Measurements from ENCODE around the gene FAM193A. TPM values are rescaled to one million over a fixed set of nuclear protein-coding genes. Genes with fewer than 3 reads are reported as not detected.

The FAM193A gene
- total RNA-seq, 4 donors from 2014 or later, result 17.1 to 51.2 (median 28.1) TPM

DNA sequence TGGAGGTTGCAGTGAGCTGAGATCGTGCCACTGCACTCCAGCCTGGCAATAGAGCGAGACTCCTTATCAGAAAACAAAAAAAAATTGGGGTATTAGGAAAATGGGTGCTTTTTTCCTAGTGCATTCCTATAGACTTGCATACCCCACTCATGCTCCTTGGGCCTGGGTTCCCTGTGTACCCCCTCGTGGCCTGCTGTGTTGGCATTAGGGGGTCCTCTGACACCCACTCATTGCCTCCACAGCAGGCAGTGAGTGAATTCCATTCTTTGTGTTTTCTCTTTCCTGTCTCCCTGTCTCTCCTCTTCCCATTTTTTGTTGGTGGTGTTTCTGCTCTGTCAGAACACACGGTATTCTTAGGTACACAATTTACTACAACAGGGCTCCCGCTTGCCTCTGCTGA is 176.9 kb downstream of the FAM193A start:
- intact Hi-C loops (cut with DNase I; ENCODE audit: low total_unique reads), result no loop called here
- TF ChIP-seq POLR2A (IDR thresholded peaks at IDR 0.05), result no peak
- TF ChIP-seq, protein P1, sequence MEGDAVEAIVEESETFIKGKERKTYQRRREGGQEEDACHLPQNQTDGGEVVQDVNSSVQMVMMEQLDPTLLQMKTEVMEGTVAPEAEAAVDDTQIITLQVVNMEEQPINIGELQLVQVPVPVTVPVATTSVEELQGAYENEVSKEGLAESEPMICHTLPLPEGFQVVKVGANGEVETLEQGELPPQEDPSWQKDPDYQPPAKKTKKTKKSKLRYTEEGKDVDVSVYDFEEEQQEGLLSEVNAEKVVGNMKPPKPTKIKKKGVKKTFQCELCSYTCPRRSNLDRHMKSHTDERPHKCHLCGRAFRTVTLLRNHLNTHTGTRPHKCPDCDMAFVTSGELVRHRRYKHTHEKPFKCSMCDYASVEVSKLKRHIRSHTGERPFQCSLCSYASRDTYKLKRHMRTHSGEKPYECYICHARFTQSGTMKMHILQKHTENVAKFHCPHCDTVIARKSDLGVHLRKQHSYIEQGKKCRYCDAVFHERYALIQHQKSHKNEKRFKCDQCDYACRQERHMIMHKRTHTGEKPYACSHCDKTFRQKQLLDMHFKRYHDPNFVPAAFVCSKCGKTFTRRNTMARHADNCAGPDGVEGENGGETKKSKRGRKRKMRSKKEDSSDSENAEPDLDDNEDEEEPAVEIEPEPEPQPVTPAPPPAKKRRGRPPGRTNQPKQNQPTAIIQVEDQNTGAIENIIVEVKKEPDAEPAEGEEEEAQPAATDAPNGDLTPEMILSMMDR (IDR thresholded peaks at IDR 0.05), result no peak
- no peaks in the 10 kb centered on the region for H3K27me3 ChIP-seq
- no peaks in the 10 kb centered on the region for H3K9me3 ChIP-seq
- H3K27ac ChIP-seq, result peak overlapping the region in 1 of 2 donors; percentile 32
- no peak overlapping the region for H3K4me3 ChIP-seq
- H3K36me3 ChIP-seq, result no peaks in the 10 kb centered on the region
- no peak for DNase-seq
- H3K4me1 ChIP-seq, result no peaks in the 10 kb centered on the region

DNA sequence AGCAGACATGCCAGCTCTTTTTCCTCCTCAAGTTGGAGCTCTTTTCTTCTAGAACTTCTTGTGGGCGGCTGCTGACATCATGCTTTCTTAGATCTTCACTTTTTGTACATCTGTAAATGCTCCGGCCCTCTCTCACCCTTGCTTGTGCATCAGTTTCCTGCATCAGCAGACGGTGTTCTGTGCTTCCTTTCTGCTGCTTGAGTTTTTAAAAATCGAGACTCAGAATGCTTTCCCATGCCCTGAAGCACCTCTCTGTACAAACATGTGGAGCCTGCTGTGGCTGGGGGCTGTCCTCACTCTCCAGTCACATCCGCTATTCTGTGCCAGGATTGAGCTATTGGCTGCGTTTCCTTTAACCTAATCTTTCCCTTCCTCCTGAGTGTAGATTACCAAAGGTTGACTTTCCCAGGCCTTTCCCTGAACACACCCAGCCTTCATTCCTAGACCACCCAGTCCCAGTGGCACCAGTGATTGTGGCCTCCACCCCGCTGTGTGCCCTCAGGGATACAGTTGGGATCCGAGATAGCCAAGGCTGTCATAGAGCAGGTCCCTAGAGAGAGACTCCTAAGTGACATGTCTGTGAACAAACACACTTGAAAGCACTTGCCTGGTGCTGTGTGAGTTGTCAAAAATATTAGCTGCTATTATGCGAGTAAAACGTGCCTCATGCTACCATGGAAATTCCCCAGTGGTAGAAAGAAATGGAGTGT is 177.8 kb downstream of the FAM193A start:
- Histone ChIP-seq H3K9me3 (no peaks in the 10 kb centered on the region), H3K36me3 (no peaks in the 10 kb centered on the region), H3K27ac (peak overlapping the region in 1 of 2 donors; percentile 24), H3K4me1 (no peaks in the 10 kb centered on the region), H3K27me3 (no peaks in the 10 kb centered on the region), H3K4me3 (no peak overlapping the region)
- no peak for DNase-seq
- no peak for TF ChIP-seq POLR2A (IDR thresholded peaks at IDR 0.05)
- TF ChIP-seq, protein P1 (IDR thresholded peaks at IDR 0.05), result no peak
- intact Hi-C loops (cut with DNase I; ENCODE audit: low total_unique reads), result no loop called here

DNA sequence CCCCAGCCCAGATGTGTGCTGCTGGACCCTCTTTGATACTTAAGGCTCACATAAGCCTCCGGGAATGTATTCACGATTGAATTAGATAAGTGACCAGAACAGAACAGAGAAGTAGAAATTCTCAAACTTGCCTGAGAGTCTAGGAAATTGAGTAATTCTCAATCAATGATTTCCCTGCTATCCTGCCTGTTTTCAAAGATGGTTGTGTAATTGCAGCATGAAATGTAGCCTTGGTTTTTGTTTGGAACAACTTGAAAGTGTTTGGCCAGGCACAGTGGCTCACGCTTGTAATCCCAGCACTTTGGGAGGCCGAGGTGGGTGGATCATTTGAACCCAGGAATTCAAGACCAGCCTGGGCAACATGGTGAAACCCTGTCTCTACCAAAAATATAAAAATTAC is 178.5 kb downstream of the FAM193A start:
- Histone ChIP-seq H3K9me3 (no peaks in the 10 kb centered on the region), H3K27ac (peak overlapping the region in 1 of 2 donors; percentile 24), H3K27me3 (no peaks in the 10 kb centered on the region), H3K4me3 (no peak overlapping the region), H3K36me3 (no peaks in the 10 kb centered on the region), H3K4me1 (no peaks in the 10 kb centered on the region)
- no peak for DNase-seq
- no peak for TF ChIP-seq POLR2A (IDR thresholded peaks at IDR 0.05)
- TF ChIP-seq, protein P1 (IDR thresholded peaks at IDR 0.05), result no peak
- intact Hi-C loops (cut with DNase I; ENCODE audit: low total_unique reads), result no loop called here

DNA sequence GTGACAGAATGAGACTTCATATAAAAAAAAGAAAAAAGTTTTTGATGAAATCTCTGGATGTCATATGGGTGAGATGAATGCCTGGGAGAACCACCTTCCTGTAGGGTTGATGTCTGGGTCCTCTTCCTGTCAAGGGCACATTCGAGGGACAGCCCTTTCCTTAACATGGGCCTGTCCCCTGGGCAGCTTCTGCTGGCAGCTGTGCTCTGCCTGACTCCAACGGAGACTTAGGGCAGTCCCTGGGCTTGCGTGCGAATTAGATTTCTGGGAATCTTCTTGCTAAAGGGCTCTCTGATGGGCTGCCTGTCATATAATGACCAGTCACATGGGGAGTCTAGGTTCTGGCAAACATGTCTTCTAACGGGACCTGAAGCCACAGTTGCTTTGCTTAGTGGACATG is 179.0 kb downstream of the FAM193A start:
- DNase-seq, result no peak
- TF ChIP-seq, protein P1 (IDR thresholded peaks at IDR 0.05), result no peak
- no peak for TF ChIP-seq POLR2A (IDR thresholded peaks at IDR 0.05)

DNA sequence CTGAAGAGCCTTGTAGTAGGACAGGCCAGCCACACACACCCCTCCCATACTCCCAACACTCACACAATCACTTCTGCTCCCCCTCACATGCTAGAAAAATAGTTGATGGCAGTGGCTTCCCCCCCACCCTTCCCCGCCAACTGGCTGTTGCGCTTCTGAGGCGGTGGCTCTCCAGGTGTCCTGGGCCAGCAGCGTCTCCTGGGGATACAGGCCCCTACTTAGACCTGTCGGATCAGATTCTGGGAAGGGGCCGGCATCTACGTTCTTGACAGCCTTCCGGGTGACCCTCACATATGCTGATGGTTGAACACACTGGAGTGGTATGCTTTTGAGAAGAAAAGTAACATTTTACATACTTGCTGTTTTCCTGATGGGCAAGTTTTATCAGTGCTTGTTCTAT is 179.8 kb downstream of the FAM193A start:
- intact Hi-C loops (cut with DNase I; ENCODE audit: low total_unique reads), result no loop called here
- H3K36me3 ChIP-seq, result no peaks in the 10 kb centered on the region

More for the DNA sequence above, 179.0 kb downstream of the FAM193A start:
- no peaks in the 10 kb centered on the region for H3K9me3 ChIP-seq
- no peak overlapping the region for H3K27ac ChIP-seq
- H3K36me3 ChIP-seq, result no peaks in the 10 kb centered on the region
- H3K4me3 ChIP-seq, result no peak overlapping the region
- H3K27me3 ChIP-seq, result no peaks in the 10 kb centered on the region
- intact Hi-C loops (cut with DNase I; ENCODE audit: low total_unique reads), result no loop called here
- H3K4me1 ChIP-seq, result no peaks in the 10 kb centered on the region

More for the DNA sequence above, 179.8 kb downstream of the FAM193A start:
- Histone ChIP-seq H3K9me3 (no peaks in the 10 kb centered on the region), H3K4me1 (no peaks in the 10 kb centered on the region), H3K27ac (no peak overlapping the region), H3K4me3 (no peak overlapping the region), H3K27me3 (no peaks in the 10 kb centered on the region)
- TF ChIP-seq POLR2A (IDR thresholded peaks at IDR 0.05), result no peak
- TF ChIP-seq, protein P1 (IDR thresholded peaks at IDR 0.05), result no peak
- DNase-seq, result no peak
